Measurements from ENCODE around the gene DDIT3.

DDIT3 gene

DNA sequence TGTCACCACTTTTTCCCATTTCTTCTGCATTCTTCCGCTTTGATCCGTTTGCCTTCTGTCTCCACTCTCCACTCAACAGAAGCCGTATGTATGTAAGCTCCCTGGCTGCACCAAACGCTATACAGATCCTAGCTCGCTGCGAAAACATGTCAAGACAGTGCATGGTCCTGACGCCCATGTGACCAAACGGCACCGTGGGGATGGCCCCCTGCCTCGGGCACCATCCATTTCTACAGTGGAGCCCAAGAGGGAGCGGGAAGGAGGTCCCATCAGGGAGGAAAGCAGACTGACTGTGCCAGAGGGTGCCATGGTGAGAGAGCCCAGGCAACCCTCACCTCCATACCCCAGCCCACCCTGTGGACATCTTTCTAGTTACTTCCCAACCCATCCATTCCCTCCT lies 52.4 kb downstream of the DDIT3 start:
- no peak for DNase-seq (ENCODE audit: low read depth in 2 of 2)

DNA sequence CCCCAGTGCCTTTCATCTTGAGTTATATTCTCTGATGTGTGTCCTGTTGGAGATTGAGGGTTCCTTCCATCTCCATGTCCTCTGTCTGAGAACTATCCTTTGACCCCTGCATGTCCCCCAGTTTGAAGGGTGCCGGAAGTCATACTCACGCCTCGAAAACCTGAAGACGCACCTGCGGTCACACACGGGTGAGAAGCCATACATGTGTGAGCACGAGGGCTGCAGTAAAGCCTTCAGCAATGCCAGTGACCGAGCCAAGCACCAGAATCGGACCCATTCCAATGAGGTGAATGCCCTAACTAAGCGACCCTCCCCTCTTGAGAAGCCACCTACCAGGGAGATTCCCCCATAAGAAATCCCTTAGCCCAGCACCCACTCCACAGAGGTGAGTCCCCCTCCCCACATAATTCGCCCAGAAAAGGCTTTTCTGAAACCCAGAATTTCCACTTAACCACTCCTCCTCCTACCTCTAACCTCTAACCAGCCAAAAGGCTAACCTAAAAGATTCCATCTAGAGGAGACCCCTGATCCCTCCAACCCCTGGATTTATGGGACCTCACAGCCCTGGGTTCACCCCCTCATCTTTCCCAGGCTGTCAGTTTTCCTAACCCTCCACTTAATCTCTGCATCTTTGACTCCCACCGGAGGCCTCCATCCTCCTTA lies 53.0 kb downstream of the DDIT3 start:
- no peak for DNase-seq (ENCODE audit: low read depth in 2 of 2)

Measured in stimulated activated CD8-positive, alpha-beta memory T cell treated with anti-CD3 and anti-CD28 coated beads, Interleukin-15, amount 100 ng/mL, for 4 hours (primary cell).